Measurements from ENCODE around the gene CIITA. TPM values are rescaled to one million over a fixed set of nuclear protein-coding genes. Genes with fewer than 3 reads are reported as not detected.

Gene CIITA
- total and polyA plus RNA-seq, 10 of the 15 experiments (the other 5 are each of a cell fraction or from before 2014, with no cell fraction given), result 11.5 to 145 (median 49.7) TPM

GRCh38 chr16:10965440-10966061 lies 88.5 kb downstream of the CIITA start (continued):
- TF ChIP-seq, protein P1, sequence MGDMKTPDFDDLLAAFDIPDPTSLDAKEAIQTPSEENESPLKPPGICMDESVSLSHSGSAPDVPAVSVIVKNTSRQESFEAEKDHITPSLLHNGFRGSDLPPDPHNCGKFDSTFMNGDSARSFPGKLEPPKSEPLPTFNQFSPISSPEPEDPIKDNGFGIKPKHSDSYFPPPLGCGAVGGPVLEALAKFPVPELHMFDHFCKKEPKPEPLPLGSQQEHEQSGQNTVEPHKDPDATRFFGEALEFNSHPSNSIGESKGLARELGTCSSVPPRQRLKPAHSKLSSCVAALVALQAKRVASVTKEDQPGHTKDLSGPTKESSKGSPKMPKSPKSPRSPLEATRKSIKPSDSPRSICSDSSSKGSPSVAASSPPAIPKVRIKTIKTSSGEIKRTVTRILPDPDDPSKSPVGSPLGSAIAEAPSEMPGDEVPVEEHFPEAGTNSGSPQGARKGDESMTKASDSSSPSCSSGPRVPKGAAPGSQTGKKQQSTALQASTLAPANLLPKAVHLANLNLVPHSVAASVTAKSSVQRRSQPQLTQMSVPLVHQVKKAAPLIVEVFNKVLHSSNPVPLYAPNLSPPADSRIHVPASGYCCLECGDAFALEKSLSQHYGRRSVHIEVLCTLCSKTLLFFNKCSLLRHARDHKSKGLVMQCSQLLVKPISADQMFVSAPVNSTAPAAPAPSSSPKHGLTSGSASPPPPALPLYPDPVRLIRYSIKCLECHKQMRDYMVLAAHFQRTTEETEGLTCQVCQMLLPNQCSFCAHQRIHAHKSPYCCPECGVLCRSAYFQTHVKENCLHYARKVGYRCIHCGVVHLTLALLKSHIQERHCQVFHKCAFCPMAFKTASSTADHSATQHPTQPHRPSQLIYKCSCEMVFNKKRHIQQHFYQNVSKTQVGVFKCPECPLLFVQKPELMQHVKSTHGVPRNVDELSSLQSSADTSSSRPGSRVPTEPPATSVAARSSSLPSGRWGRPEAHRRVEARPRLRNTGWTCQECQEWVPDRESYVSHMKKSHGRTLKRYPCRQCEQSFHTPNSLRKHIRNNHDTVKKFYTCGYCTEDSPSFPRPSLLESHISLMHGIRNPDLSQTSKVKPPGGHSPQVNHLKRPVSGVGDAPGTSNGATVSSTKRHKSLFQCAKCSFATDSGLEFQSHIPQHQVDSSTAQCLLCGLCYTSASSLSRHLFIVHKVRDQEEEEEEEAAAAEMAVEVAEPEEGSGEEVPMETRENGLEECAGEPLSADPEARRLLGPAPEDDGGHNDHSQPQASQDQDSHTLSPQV (IDR thresholded peaks at IDR 0.05), result peak; percentile 97
- TF ChIP-seq KLF5 (IDR thresholded peaks at IDR 0.05; ENCODE audit: partially characterized antibody) (peak; percentile 96), E2F4 (IDR thresholded peaks at IDR 0.05; ENCODE audit: low read depth, low read length) (no peak), CBX5 (IDR thresholded peaks at IDR 0.05; ENCODE audit: low read depth) (peak; percentile 62; the same call in 1 of the 2 replicates), KAT2A (conservative IDR thresholded peaks at IDR 0.05; ENCODE audit: control insufficient read depth, low read depth, low read length) (no peak), SMARCA5 (IDR thresholded peaks at IDR 0.05) (0 out of 2 replicates have a peak, but pooled peaks have one; percentile 3), POU2F2 (IDR thresholded peaks at IDR 0.05; ENCODE audit: borderline replicate concordance, low read depth, low read length) (peak; percentile 81; the same call in 2 of the 3 replicates), CEBPB (IDR thresholded peaks at IDR 0.05; ENCODE audit: borderline replicate concordance in 1 of 2, low read depth in 2 of 2, low read length in 2 of 2) (peak in 1 of 2 experiments; percentile 76; a peak in 1 of 4 replicates), RUNX3 (IDR thresholded peaks at IDR 0.05; ENCODE audit: low read length) (peak; percentile 97), CHD2 (IDR thresholded peaks at IDR 0.05; ENCODE audit: borderline replicate concordance, low read depth, low read length) (peak; percentile 91), NFYA (IDR thresholded peaks at IDR 0.05; ENCODE audit: borderline replicate concordance, low read depth, low read length) (no peak), EP300 (IDR thresholded peaks at IDR 0.05; ENCODE audit: borderline replicate concordance in 1 of 2, control insufficient read depth in 1 of 2, low read depth in 2 of 2, low read length in 2 of 2) (peak; percentile 99 to 100), SMAD1 (IDR thresholded peaks at IDR 0.05; ENCODE audit: low read depth, partially characterized antibody) (peak; percentile 78), EED (IDR thresholded peaks at IDR 0.05; ENCODE audit: low read depth) (peak; percentile 100), SMAD5 (IDR thresholded peaks at IDR 0.05; ENCODE audit: low read depth) (no peak), ZSCAN29 (IDR thresholded peaks at IDR 0.05) (peak; percentile 33; the same call in 1 of the 2 replicates), ZNF384 (IDR thresholded peaks at IDR 0.05; ENCODE audit: borderline replicate concordance, low read depth, low read length) (0 out of 2 replicates have a peak, but pooled peaks have one; percentile 6), TBL1XR1 (IDR thresholded peaks at IDR 0.05; ENCODE audit: low read depth, low read length) (peak; percentile 84)
- TF ChIP-seq, protein P2, sequence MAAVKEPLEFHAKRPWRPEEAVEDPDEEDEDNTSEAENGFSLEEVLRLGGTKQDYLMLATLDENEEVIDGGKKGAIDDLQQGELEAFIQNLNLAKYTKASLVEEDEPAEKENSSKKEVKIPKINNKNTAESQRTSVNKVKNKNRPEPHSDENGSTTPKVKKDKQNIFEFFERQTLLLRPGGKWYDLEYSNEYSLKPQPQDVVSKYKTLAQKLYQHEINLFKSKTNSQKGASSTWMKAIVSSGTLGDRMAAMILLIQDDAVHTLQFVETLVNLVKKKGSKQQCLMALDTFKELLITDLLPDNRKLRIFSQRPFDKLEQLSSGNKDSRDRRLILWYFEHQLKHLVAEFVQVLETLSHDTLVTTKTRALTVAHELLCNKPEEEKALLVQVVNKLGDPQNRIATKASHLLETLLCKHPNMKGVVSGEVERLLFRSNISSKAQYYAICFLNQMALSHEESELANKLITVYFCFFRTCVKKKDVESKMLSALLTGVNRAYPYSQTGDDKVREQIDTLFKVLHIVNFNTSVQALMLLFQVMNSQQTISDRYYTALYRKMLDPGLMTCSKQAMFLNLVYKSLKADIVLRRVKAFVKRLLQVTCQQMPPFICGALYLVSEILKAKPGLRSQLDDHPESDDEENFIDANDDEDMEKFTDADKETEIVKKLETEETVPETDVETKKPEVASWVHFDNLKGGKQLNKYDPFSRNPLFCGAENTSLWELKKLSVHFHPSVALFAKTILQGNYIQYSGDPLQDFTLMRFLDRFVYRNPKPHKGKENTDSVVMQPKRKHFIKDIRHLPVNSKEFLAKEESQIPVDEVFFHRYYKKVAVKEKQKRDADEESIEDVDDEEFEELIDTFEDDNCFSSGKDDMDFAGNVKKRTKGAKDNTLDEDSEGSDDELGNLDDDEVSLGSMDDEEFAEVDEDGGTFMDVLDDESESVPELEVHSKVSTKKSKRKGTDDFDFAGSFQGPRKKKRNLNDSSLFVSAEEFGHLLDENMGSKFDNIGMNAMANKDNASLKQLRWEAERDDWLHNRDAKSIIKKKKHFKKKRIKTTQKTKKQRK (IDR thresholded peaks at IDR 0.05; ENCODE audit: low read depth, low read length), result no peak
- TF ChIP-seq, protein P3, sequence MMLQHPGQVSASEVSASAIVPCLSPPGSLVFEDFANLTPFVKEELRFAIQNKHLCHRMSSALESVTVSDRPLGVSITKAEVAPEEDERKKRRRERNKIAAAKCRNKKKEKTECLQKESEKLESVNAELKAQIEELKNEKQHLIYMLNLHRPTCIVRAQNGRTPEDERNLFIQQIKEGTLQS (IDR thresholded peaks at IDR 0.05; ENCODE audit: borderline replicate concordance, extremely low read depth, low read depth, low read length), result no peak
- TF ChIP-seq, protein P4, sequence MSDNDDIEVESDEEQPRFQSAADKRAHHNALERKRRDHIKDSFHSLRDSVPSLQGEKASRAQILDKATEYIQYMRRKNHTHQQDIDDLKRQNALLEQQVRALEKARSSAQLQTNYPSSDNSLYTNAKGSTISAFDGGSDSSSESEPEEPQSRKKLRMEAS (IDR thresholded peaks at IDR 0.05; ENCODE audit: low read depth, low read length), result no peak
